IPS DF 4.7 (cell line): ENCODE measurements around the gene SLC27A1.
"Not testable (repeated sequence)": the region's sequence is repeated elsewhere in the genome, so short reads cannot be mapped to it uniquely, and the experiment has no call there.

Experiments
- DNase-seq: peaks from one replicate; pipeline ENCODE4 v3.0.0-alpha.2; 2013; ENCODE audit warnings: low spot score; ENCODE audit errors: extremely low read depth

Gene SLC27A1

GRCh38 chr19:17510220-17510993, 40.1 kb downstream of the SLC27A1 start:
- no peak for DNase-seq

GRCh38 chr19:17511724-17512573, 41.6 kb downstream of the SLC27A1 start:
- DNase-seq = no peak

- DNase-seq = no peak
Measured at GRCh38 chr19:17512574-17512939, 42.2 kb downstream of the SLC27A1 start.

GRCh38 chr19:17515408-17516149, 45.3 kb downstream of the SLC27A1 start:
- DNase-seq = no peak

GRCh38 chr19:17517898-17518297, 47.6 kb downstream of the SLC27A1 start:
- no peak for DNase-seq

GRCh38 chr19:17518654-17519053, 48.3 kb downstream of the SLC27A1 start:
- DNase-seq = not testable (repeated sequence)

- no peak for DNase-seq
Measured at GRCh38 chr19:17519967-17520366, 49.6 kb downstream of the SLC27A1 start.

- no peak for DNase-seq
Measured at GRCh38 chr19:17520865-17521264, 50.5 kb downstream of the SLC27A1 start.

- DNase-seq = no peak
Measured at GRCh38 chr19:17522988-17523872, 52.9 kb downstream of the SLC27A1 start.

- DNase-seq = no peak
Measured at GRCh38 chr19:17524651-17525050, 54.3 kb downstream of the SLC27A1 start.

- DNase-seq = no peak
Measured at GRCh38 chr19:17525141-17525540, 54.8 kb downstream of the SLC27A1 start.

GRCh38 chr19:17526922-17527321, 56.6 kb downstream of the SLC27A1 start:
- no peak for DNase-seq

- DNase-seq = no peak
Measured at GRCh38 chr19:17527326-17527725, 57.0 kb downstream of the SLC27A1 start.

- no peak for DNase-seq
Measured at GRCh38 chr19:17528610-17529009, 58.3 kb downstream of the SLC27A1 start.

GRCh38 chr19:17529239-17530158, 59.2 kb downstream of the SLC27A1 start:
- no peak for DNase-seq

GRCh38 chr19:17530586-17530985, 60.3 kb downstream of the SLC27A1 start:
- DNase-seq = no peak

- no peak for DNase-seq
Measured at GRCh38 chr19:17532116-17532515, 61.8 kb downstream of the SLC27A1 start.

GRCh38 chr19:17532557-17532956, 62.2 kb downstream of the SLC27A1 start:
- no peak for DNase-seq

GRCh38 chr19:17534767-17535166, 64.4 kb downstream of the SLC27A1 start:
- DNase-seq = no peak

GRCh38 chr19:17536955-17537354, 66.6 kb downstream of the SLC27A1 start:
- DNase-seq = no peak
